Mammary epithelial cell (primary cell): ENCODE results near the gene AOC1.

ENCODE experiments used
- EZH2 ChIP-seq: IDR thresholded peaks from 2 replicates; pipeline ENCODE4 v1.6.1; 2012; ENCODE audit warnings: low read length, inconsistent platforms, borderline replicate concordance
- TF ChIP-seq, protein P1 (sequence below), 2 donors: IDR thresholded peaks in 1 of 2; conservative IDR thresholded peaks in 1 of 2; 2 replicates each; pipeline ENCODE4 v1.5.1; 2011 to 2012; ENCODE audit warnings: inconsistent platforms in 2 of 2, low read length in 2 of 2, mild to moderate bottlenecking in 2 of 2, control low read depth in 1 of 2, low read depth in 1 of 2; ENCODE audit not compliant: insufficient read depth in 1 of 2; ENCODE audit errors: extremely low read depth in 1 of 2

DNA sequence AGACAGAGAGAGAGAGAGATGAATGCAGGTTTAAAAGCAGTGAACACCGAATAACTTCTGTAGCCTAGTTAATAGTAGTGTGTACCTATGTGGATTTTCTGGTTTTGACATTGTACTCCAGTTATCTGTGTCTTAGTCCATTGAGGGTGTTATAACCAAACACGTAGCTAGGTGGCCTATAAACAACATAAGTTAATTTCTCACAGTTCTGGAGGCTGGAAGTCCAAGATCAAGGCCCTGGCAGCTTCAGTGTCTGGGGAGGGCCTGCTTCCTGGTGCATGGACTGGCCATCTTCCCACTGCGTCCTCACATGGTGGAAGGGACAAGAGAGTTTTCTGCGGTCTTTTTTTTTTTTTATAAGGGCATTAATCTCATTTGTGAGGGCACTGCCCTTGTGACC lies 23.5 kb downstream of the AOC1 start:
- TF ChIP-seq, protein P1, sequence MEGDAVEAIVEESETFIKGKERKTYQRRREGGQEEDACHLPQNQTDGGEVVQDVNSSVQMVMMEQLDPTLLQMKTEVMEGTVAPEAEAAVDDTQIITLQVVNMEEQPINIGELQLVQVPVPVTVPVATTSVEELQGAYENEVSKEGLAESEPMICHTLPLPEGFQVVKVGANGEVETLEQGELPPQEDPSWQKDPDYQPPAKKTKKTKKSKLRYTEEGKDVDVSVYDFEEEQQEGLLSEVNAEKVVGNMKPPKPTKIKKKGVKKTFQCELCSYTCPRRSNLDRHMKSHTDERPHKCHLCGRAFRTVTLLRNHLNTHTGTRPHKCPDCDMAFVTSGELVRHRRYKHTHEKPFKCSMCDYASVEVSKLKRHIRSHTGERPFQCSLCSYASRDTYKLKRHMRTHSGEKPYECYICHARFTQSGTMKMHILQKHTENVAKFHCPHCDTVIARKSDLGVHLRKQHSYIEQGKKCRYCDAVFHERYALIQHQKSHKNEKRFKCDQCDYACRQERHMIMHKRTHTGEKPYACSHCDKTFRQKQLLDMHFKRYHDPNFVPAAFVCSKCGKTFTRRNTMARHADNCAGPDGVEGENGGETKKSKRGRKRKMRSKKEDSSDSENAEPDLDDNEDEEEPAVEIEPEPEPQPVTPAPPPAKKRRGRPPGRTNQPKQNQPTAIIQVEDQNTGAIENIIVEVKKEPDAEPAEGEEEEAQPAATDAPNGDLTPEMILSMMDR (conservative IDR thresholded peaks at IDR 0.05 in 1 of 2, IDR thresholded peaks at IDR 0.05 in 1 of 2; ENCODE audit: extremely low read depth in 1 of 2, insufficient read depth in 1 of 2, low read depth in 1 of 2, low read length in 2 of 2) = peak; percentile 23 to 30
- TF ChIP-seq EZH2 = no peak
